SK-N-SH (cell line): ENCODE results near the gene URAD.

Experiments used
- CTCF ChIP-seq: fragments of 200-600 bp; sonication (generic); IDR thresholded peaks from 2 replicates; pipeline ENCODE4 v1.6.1; 2017; ENCODE audit warnings: antibody characterized with exemption, mild to moderate bottlenecking, moderate library complexity
- FOSL2 ChIP-seq: IDR thresholded peaks from 2 replicates; pipeline ENCODE4 v1.4.0; 2012; ENCODE audit warnings: low read depth, mild to moderate bottlenecking, moderate library complexity, borderline replicate concordance
- FOXM1 ChIP-seq: IDR thresholded peaks from 2 replicates; pipeline ENCODE4 v1.4.0; 2012; ENCODE audit warnings: low read depth, mild to moderate bottlenecking
- GABPA ChIP-seq: IDR thresholded peaks from 2 replicates; pipeline ENCODE4 v1.4.0; 2012; ENCODE audit warnings: low read depth, mild to moderate bottlenecking
- GATA2 ChIP-seq: sonication (generic); formaldehyde crosslinking; IDR thresholded peaks from 2 replicates; pipeline ENCODE4 v1.5.0; 2020; ENCODE audit warnings: mild to moderate bottlenecking, missing genetic modification reagents
- MXI1 ChIP-seq: IDR thresholded peaks from 2 replicates; pipeline ENCODE4 v1.6.1; 2012; ENCODE audit warnings: mild to moderate bottlenecking, low read depth, low read length, improper control_type of control experiment
- NRF1 ChIP-seq: IDR thresholded peaks from 2 replicates; pipeline ENCODE4 v1.6.1; 2012; ENCODE audit warnings: low read depth, mild to moderate bottlenecking, low read length
- POLR2AphosphoS5 ChIP-seq: IDR thresholded peaks from 2 replicates; pipeline ENCODE4 v1.6.1; 2012; ENCODE audit warnings: low read depth, low read length
- RAD21 ChIP-seq: IDR thresholded peaks from 2 replicates; pipeline ENCODE4 v1.6.1; 2012; ENCODE audit warnings: mild to moderate bottlenecking, low read length
- RCOR1 ChIP-seq: fragments of 150-350 bp; IDR thresholded peaks from 2 replicates; pipeline ENCODE4 v1.6.1; 2017; ENCODE audit warnings: antibody characterized with exemption, low read length
- SIN3A ChIP-seq: IDR thresholded peaks from 2 replicates; pipeline ENCODE4 v1.6.1; 2012; ENCODE audit warnings: low read depth, mild to moderate bottlenecking, low read length, moderate library complexity, borderline replicate concordance
- TCF12 ChIP-seq: IDR thresholded peaks from 2 replicates; pipeline ENCODE4 v1.4.0; 2012
- TF ChIP-seq, protein P1 (sequence below): fragments of 150-350 bp; IDR thresholded peaks from 2 replicates; pipeline ENCODE4 v1.6.1; 2017; ENCODE audit warnings: antibody characterized with exemption, low read length, low read depth, borderline replicate concordance

GRCh38 chr13:27967203-27967735 is 21.2 kb downstream of the URAD start:
- TF ChIP-seq FOXM1 (no peak), NRF1 (no peak), CTCF (no peak), GABPA (no peak), MXI1 (no peak), RAD21 (no peak), GATA2 (CRISPR knock-in tag) (no peak), TCF12 (no peak), FOSL2 (no peak), SIN3A (no peak), POLR2AphosphoS5 (no peak), RCOR1 (no peak)
- TF ChIP-seq, protein P1, sequence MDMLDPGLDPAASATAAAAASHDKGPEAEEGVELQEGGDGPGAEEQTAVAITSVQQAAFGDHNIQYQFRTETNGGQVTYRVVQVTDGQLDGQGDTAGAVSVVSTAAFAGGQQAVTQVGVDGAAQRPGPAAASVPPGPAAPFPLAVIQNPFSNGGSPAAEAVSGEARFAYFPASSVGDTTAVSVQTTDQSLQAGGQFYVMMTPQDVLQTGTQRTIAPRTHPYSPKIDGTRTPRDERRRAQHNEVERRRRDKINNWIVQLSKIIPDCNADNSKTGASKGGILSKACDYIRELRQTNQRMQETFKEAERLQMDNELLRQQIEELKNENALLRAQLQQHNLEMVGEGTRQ: no peak
